K562 (cell line): ENCODE measurements around the gene COQ3. TPM values are rescaled to one million over a fixed set of nuclear protein-coding genes. Genes with fewer than 3 reads are reported as not detected.

Experiments
- CHD7 ChIP-seq: fragments of 200-600 bp; sonication (generic); IDR thresholded peaks from one replicate; pipeline ENCODE4 v1.6.1; 2012; ENCODE audit warnings: mild to moderate bottlenecking, low read depth, low read length, inconsistent platforms
- CREB1 ChIP-seq, 2 experiments: sonication (generic) in 1 of 2; formaldehyde crosslinking in 1 of 2; IDR thresholded peaks; 2 replicates each; pipeline versions ENCODE4 v1.6.1 to v1.8.0; 2012 to 2022; ENCODE audit warnings: inconsistent platforms in 1 of 2, mild to moderate bottlenecking in 1 of 2, missing genetic modification reagents in 1 of 2, moderate library complexity in 1 of 2
- HMGN3 ChIP-seq: IDR thresholded peaks from 2 replicates; pipeline ENCODE4 v1.6.1; 2011; ENCODE audit warnings: borderline replicate concordance, low read depth, mild to moderate bottlenecking, mixed read lengths, low read length; ENCODE audit not compliant: insufficient read length; ENCODE audit errors: extremely low read depth
- HNRNPH1 ChIP-seq: fragments of 200-400 bp; formaldehyde crosslinking; optimal IDR thresholded peaks from 2 replicates; pipeline ENCODE3; 2017; ENCODE audit warnings: low read depth, mild to moderate bottlenecking, low read length, moderate library complexity
- MAX ChIP-seq: sonication (generic); formaldehyde crosslinking; IDR thresholded peaks from 2 replicates; pipeline ENCODE4 v1.9.0; 2022; ENCODE audit warnings: mild to moderate bottlenecking, missing genetic modification reagents
- NRF1 ChIP-seq, 2 experiments: fragments of 450-650 bp; IDR thresholded peaks in 1 of 2; conservative IDR thresholded peaks in 1 of 2; 2 replicates each; pipeline ENCODE4 v1.6.1; 2014; ENCODE audit warnings: mild to moderate bottlenecking in 2 of 2
- TSC22D4 ChIP-seq: fragments of 450-650 bp; IDR thresholded peaks from 2 replicates; pipeline ENCODE4 v1.6.1; 2016; ENCODE audit warnings: missing genetic modification characterization, missing biosample characterization, control low read depth
- TSHZ1 ChIP-seq: fragments of 250-450 bp; sonication (Bioruptor Pico); IDR thresholded peaks from 2 replicates; pipeline ENCODE4 v1.4.0; 2020; ENCODE audit warnings: mild to moderate bottlenecking, moderate library complexity
- ZBTB8A ChIP-seq: fragments of 450-650 bp; IDR thresholded peaks from 2 replicates; pipeline ENCODE4 v1.6.1; 2018; ENCODE audit warnings: mild to moderate bottlenecking, moderate library complexity; ENCODE audit not compliant: partially characterized antibody
- ZNF699 ChIP-seq: fragments of 250-450 bp; sonication (Bioruptor Pico); IDR thresholded peaks from 2 replicates; pipeline ENCODE4 v1.8.0; 2021; ENCODE audit warnings: mild to moderate bottlenecking, moderate library complexity; ENCODE audit not compliant: insufficient replicate concordance
- polyA plus RNA-seq, 8 experiments: library from polyadenylated mRNA; depleted of rRNA in 4 of 8; stranded (reverse) in 5 of 8; unstranded in 3 of 8; fragments of >200 nt; fragmentation: Nextera tagmentation in 2 of 8; fragmentation: Illumina TruSeq in 1 of 8; extraction: Ambion mirVana in 2 of 8; extraction: Trizol in 1 of 8; gene quantifications; 2 replicates each; pipeline versions ENCODE4 v1.2.1 to v1.2.3, GENCODE V29; 2011 to 2014; ENCODE audit warnings: inconsistent platforms in 1 of 8, missing spikeins in 1 of 8
- total RNA-seq, 7 experiments: library from RNA; depleted of rRNA in 6 of 7; stranded (reverse); fragments of >200 nt in 6 of 7; fragmentation: Illumina TruSeq in 2 of 7; extraction: Trizol in 2 of 7; gene quantifications; 2 replicates each; pipeline versions ENCODE4 v1.2.1 to v1.2.3, GENCODE V29; 2011 to 2021; ENCODE audit warnings: low replicate concordance in 1 of 7

COQ3 gene
- total and polyA plus RNA-seq, 9 of the 15 experiments (the other 6 are each of a cell fraction or from before 2014, with no cell fraction given), result 16.9 to 137 (median 33.9) TPM

- TF ChIP-seq NRF1 (conservative IDR thresholded peaks at IDR 0.05 in 1 of 2, IDR thresholded peaks at IDR 0.05 in 1 of 2), result no peak
- no peak for TF ChIP-seq ZNF699
- TF ChIP-seq CREB1 (IDR thresholded peaks at IDR 0.05), result 0 out of 2 replicates have a peak, but pooled peaks have one; percentile 14
- TF ChIP-seq CREB1 (CRISPR knock-in tag; IDR thresholded peaks at IDR 0.05), result 0 out of 2 replicates have a peak, but pooled peaks have one; percentile 46
- TF ChIP-seq ZBTB8A, result no peak
- no peak for TF ChIP-seq HMGN3
- no peak for TF ChIP-seq TSC22D4 (tag)
- TF ChIP-seq MAX (CRISPR knock-in tag), result no peak
- TF ChIP-seq HNRNPH1, result no peak
- TF ChIP-seq TSHZ1 (CRISPR knock-in tag), result no peak
- no peak for TF ChIP-seq CHD7
Measured at GRCh38 chr6:99425647-99426450, 31.9 kb upstream of the COQ3 start (continued).
